ENCODE results near the gene COBL.
A peak's percentile ranks its signal among the peaks of the same experiment; 100 is the strongest.

The COBL gene

DNA sequence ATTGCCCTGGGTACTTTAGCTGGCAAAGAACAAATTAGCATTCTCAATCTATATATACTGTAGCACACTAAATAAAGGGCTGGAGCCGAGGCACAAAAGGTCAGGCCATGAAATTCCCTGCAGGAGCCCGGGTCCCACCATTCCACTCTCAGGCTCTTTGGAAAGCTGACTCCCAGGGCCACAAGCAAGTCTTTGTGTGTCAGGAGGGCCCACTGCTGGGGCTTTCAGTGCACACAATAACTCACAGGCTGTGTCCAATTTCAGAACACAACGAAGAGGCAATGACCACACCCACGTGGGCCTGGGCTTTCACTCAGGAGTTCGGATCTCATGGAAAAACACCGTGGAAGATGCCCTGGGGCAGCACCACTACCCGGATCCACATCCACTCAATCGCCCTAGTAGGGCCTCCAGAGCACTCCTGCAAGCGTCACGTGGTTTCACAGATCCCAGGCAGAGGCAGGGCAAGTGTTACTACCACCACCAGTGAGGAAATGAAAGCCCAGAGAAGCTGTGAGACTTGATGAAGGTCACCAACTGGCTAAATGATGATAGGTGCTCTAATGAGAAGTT, 60.3 kb downstream of the COBL start:
- DNase-seq (ENCODE audit: low read depth, low spot score), result no peak

DNA sequence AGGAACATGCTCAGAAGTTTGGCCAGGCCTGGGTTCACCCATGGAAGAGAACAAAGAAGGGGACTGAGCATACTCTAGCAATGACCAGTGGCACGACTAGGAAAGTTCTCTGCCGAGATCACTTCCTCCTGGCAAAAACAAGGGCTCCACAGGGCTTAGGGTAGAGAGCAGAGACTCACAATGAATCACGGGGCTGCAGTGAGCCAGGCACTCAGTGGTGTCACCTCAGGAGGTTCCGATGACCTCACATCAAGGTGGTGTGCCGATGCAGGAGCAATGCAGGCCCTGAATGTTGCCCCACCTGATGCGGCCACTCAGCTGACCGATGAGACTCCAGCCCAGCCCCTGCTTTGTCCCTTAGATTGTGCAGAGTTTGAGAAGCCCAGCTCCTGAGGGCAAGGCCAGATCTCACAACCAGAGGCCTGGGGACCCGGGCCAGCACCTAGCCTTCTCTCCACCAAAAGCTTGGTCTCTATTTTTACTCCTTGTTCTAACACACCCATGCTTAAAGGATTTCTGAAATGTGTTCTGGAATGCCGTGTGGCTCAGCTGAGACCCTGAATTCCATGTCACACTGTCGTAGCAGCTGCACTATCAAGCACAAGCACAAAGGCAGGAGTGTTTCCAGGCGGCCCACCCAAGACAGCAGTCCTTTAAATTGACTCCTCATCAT, 60.9 kb downstream of the COBL start:
- DNase-seq (ENCODE audit: low read depth, low spot score), result peak; percentile 7

DNA sequence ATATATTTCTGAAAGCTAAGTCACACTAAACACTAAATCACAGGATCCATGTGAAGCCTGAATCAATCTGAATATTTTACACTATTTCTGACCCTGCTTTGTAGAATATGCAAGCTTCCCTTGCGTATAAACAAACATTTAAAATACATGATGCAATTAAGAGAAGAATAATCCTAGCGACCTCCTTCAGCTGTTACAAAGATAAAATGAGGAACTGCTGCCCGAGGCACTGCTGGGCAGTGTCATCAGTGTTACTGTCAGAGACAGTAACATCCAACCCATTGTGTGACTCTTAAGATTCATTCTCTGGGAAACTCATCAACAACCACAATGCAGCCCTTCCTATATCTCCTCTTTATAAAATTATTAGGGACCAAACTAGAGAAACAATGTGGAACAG, 61.6 kb downstream of the COBL start:
- no peak for DNase-seq (ENCODE audit: low read depth, low spot score)

DNA sequence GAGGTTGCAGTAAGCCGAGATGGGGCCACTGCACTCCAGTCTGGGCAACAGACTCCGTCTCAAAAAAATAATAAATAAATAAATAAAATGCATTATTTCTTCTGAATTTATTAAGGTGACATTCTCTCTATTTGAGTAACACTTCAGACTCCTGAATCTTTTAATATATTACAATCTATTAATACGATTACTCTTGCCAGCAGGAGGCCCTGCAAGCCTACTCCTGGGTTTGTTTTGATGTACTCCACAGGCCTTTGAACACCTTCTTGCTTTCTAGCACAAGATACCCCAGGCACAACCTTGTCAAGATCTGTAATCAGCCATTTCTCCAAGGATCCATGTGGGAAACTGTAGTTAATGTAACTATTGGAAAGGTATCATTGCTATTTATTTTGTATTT, 63.5 kb downstream of the COBL start:
- DNase-seq (ENCODE audit: low read depth, low spot score), result no peak

DNA sequence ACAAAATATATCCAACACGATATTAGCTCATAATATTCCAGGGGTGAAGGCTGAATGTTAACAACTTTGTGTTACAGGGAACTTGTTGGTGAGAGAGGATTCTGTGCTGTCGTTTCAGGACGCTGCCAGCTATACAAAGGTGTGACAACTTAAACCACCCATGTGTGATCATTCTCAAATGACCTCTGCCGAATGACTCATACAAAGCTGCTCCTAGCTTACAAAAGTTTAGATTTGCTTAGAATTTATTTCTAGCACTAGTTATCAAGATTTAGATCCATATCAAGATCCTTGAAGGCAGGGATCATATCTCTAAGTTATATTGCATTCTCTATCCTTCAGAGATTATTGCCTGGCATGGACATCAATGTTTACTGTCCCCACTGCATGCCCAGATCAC, 65.3 kb downstream of the COBL start:
- DNase-seq (ENCODE audit: low read depth, low spot score), result no peak

DNA sequence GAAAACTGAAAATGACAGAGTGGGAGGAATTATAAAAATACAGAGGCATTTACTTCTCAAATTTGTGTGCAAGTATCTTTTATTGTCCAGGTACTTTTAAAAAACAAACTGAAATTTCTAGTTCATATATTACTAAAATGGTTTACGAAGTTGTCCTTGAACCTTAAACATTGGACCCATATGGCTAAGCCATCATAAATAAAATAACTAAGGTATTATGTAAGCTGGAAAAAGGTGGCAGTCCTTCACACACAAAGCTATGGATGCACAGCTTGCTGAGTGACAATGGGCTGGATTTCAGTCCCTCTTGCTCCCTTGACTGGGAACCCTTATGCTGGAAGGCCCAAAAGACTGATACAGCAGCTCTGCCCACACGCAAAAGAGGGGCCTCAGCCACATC, 66.1 kb downstream of the COBL start:
- DNase-seq (ENCODE audit: low read depth, low spot score), result no peak

DNA sequence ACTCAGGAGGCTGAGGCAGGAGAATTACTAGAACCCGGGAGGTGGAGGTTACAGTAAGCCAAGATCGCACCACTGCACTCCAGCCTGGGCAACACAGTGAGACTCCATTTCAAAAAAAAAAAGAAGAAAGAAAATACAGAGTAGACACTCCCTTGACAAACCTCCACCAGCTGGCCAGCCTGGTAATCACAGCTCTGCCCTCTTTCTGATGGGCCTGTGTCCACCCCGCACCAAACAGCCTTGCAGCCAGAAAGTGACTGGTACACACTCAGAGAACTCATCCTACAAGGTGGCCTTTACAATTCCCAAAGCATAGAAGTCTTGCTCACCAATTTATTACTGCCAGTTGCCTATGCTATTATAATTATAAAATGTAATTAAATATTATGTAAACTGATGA, 66.6 kb downstream of the COBL start:
- DNase-seq (ENCODE audit: low read depth, low spot score), result no peak

DNA sequence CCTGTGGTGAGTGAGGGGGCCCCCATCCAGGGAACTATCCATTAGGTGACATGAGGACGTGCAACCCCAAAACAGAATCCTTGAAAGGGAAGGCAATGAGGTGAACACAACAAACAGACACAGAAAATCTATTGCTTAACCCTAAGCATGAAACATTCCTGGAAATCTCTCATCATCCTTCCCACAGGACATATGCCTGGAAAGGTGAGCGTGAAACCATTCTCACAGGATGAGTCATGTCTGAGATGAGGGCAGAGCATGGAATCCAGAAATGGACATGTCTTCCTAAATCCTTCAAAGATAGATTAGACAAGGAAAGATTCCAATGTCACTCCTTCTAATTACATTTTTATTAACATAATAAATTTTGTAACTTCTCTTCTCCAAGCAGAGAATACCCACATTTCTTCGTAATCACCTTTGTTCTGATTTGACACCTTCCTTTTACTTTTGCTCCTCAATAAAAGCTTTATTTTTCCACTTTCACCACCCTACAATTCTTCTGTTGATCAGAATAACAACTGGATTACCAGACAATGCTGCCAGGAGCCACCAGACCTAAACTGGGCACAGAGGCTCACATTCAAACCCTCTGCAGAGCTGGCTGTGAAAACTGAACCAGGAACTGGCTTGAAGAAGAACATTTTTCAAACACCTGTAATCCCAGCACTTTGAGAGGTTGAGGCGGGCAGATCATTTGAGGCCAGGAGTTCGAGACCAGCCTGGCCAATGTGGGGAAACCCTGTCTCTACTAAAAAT, 67.2 kb downstream of the COBL start:
- no peak for DNase-seq (ENCODE audit: low read depth, low spot score)

DNA sequence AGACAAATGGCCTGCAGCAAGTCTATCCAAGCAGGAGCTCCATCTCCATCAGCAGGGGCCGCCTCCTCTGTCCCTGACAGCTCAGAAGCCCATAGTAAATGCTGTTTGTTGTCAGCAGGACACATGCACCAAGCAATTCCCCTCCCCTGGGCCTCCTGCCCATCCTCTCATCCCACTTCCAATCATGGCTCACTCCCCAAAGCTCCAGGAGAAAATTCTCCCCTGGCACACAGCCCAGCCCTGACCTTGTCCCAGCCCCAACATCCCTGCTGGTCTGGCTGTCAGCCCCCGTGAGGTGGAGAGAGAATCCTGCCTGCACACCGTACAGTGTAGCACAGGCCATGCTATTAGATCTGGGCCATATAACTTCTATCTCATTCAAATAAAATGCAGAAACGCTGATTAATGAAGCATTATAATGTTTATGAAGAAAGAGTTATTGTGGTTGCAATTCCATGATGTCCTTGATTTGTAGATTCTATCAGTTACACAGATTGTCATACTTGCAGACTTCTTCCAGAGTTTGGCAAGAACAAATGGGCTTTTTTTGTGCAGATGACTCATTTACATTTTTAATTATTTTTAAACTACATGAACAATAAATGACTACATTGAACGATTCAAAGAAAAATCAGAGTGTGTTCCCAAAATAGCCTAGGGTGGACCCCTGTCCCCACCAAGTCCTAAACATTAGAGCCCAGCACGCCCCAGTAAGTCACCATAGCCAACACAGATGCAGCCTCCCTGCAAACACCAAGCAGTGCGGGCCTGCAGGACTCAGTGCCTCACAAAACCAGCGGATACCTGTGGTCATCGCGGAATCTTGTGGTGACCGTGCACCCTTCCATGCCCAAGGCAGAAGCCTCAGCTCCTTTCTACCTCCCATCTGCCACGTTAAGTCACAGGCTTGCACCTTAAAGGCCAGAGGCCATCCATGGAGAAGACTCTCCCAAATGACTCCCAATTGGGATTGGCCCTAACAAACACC, 70.1 kb downstream of the COBL start:
- no peak for DNase-seq (ENCODE audit: low read depth, low spot score)

DNA sequence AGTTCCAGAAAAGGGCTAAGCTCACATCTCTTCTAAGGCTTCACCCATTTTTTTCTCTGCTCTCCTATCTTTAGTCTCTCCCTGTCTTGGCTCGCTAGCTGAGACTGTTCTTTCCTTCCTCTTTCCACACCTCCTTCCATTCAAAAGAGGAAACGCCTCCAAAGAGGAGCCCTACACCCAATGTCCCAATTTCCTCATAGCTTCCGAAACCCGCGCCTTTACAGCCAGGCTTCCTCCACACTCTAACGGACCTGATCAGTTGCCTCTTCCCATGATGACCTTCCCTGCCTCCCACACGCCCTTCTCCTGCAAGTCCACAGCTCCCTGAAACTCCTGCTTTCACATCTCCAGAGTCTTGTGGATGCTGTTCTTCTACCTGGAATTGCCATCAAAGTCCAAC, 71.7 kb downstream of the COBL start:
- no peak for DNase-seq (ENCODE audit: low read depth, low spot score)

DNA sequence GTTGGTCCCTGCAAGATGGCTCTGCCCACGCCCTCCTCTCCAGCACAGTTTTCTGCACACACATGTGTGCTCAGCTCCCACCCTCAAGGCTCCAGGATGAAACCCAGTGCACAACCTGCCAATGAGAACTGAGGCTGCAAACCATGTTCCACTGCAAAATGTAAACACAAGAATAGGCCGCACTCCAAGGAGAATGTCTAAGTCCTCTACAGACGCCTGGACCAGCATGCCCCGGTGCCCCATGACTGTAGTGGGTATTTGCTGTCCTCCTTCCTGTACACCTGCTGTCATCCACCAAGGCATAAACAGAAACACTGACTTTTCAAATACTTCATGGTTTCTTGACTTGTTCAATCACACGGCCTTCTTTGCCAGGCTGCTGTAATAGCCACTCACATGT, 72.6 kb downstream of the COBL start:
- no peak for DNase-seq (ENCODE audit: low read depth, low spot score)

DNA sequence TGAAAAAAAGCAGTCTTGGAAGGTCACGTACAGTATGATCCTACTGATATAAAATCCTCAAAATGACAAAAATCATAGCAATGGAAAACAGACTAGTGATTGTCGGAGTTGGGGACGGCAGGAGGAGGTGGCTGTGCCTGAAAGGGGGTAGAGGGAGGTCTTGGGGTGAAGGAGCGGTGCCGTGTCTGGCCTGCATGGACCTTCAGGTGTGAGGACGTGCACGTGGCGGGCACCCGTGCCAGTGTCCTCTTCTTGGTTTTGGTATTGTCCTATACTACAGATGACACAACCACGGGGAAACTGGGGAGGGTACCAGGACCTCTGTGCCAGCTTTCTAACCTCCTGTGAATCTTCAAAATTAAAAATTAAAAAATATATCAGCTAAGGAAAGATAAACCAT, 73.0 kb downstream of the COBL start:
- DNase-seq (ENCODE audit: low read depth, low spot score), result no peak

DNA sequence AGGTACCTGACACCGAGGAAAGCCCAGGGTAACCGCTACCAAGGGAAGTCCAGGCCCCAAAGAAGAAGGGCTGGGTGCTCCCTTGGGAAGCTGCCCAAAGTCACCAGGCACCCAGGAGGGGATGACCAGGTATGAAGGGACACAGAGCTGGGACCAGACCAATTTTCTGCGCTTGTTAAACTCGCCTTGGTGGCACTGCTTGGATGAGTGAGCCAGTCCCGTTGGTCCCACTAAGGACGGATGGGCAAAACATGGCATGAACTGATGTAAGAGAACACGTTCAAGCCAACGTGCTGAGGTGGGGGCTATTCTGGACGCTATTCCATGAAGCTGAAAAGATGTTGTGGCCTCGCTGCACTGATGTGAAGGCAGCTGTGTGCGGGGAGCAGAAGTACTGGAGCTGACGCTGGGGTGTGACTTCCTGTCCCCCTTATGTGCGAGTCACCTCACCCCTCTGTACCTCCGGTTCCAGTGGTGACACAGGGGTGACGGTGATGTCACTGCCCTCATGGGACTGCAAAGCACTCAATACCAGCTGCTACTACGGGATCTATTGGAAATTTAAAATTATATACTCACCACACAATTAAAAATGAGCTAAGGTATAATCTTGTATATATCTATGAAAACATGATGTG, 73.6 kb downstream of the COBL start:
- DNase-seq (ENCODE audit: low read depth, low spot score), result no peak

DNA sequence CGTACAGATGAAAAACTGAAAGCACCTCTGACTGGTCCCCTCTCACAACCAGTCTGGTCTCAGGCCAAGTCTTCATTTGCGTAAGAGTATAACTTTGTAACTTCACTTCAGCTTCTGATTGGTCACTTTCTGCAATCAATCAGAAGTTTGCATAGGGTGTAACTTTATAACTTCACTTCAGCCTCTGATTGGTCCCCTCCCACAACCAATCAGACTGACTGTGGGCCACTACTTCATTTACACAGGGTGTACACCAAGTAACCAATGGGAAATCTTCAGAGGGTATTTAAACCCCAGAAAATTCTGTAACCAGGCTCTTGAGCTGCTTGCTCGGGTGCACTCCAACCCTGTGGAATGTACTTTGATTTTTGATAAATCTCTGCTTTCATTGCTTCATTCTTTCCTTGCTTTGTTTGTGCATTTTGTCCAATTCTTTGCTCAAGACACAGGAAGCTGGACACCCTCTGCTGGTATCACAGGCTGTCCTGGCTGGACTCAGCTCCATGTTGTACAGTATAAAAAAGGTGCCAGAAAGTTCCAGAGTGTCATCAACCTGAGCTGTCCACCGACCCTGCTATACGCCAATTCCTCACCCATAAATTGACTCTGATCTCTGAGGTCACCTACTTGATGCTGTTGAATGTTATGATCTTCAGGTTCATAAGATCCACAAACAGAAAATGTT, 74.5 kb downstream of the COBL start:
- DNase-seq (ENCODE audit: low read depth, low spot score), result no peak

DNA sequence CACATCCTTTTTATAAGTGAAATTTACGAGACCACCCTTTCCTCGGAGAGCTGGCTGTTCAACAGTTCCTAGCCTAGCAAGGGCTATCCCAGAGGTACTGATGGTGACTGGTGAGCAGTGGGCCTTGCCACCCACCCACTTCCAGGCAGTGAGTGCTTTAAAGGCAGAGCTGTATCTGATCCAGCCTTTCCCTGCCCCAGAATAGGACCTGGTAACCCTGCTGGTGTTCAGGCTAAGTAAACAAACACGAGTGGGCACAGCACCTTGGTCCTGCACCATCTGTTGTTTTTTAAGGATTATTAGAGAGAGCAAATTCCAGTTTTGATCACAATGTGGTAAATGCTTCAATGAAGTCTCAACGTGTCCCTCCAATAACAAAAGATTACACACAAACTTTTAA, 75.7 kb downstream of the COBL start:
- DNase-seq (ENCODE audit: low read depth, low spot score), result no peak

DNA sequence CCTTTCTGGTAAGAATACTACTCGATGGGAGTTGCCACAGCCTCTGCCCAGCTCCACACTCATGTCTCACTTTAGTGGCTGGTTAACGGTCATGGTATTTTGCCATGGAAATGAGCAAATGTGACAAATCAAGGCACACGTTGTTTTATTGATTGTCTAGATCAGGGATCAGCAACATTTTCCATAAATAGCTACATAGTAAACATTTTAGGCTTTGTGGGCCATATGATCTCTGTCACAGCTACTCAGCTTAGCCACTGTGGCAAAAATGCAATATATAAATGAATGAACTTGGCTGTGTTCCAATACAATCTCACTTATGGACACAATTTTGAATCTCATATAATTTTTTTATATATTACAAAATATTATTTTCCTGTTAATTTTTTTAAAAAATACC, 76.9 kb downstream of the COBL start:
- no peak for DNase-seq (ENCODE audit: low read depth, low spot score)

DNA sequence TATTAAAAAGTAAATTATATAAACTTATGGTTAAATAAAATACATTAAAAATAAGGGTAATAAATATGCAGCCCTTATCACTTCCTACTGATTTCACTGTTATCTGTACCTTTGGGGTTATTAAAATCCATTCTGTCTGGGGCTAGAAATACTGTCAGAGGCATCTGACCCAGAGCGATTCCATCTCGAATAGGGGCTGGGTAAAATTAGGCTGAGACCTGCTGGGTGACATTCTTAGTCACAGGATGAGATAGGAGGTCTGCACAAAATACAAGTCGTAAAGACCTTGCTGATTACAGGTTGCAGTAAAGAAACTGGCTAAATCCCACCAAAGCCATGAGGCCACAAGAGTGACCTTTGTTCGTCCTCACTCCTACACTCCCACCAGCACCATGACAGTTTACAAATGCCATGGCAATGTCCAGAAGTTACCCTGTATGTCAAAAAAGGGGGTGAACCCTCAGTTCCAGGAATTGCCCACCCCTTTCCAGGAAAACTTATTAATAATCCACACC, 77.6 kb downstream of the COBL start:
- DNase-seq (ENCODE audit: low read depth, low spot score), result no peak

DNA sequence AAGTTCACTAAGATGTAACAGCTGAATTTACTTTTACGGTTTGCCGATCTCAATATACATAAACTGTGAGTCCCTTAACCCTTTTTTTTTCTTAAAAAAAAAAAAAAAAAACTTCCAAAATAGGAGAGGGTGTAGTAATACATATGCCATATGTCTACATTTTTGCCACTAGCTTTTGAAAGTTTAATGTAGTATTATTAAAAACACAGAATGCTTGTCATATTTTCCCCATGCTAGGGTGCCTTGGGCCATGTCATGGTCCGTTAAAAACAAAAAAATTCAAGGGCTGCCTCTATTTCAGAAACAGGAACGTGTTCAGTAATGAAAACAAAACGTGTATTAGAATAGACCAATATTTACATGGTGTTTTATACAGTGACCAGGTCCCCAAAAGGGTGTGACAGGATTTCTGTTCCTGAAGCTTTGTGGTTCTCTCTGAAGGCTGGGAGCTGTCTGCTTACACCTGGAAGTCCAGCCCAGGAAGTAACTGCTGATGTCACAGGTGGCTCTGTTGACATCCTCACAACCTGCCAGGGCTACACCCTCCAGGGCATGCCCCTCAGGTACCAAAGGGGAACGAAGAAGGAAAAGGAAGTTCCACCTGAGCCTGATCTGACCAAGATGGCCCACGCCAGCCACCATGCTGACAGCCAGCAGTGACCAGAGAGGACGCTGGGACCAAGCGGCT, 79.0 kb downstream of the COBL start:
- no peak for DNase-seq (ENCODE audit: low read depth, low spot score)

DNA sequence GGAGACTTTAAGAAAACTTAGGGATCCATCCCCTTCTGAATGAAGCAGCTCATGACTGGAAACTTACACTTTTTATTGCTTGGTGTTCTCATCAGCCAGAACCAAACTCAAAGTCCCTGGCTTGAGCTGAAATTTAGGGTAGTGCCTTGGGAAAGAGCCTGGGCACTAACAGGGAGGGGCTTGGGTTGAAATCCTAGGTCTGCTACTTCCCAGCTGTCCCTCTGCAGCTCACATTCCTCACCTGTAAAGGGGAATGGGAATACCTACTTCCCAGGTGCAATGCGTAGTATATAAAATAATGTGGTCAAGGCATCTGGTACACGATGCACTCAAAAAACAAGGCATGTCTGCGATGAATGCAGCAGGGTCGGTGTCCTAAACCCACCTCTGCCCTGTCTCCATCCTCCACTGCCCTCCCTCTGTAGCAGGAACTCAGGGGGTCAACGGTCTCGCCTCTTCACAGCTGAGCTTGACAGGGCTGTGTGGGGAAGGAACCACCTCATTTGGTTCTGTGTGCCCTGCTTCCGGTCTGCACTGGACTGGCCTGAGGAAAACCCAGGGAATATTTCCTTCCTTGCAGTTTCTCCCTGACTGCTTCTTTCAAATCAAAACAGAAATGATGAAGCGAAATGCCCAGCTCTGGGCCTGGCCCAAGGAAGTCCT, 80.0 kb downstream of the COBL start:
- DNase-seq (ENCODE audit: low read depth, low spot score), result no peak
